ENCODE results near the gene RORC.

- no peak for TF ChIP-seq CTCF (IDR thresholded peaks at IDR 0.05; ENCODE audit: insufficient read depth, low read depth, low read length)
- TF ChIP-seq EZH2 (IDR thresholded peaks at IDR 0.05; ENCODE audit: insufficient read depth, low read length), result no peak
Measured at GRCh38 chr1:151760597-151761385, 70.8 kb downstream of the RORC start.
